DMS153 (cell line): ENCODE measurements around the gene IL20RA.
"Not testable (repeated sequence)": the region's sequence is repeated elsewhere in the genome, so short reads cannot be mapped to it uniquely, and the experiment has no call there.

Experiments used
- DNase-seq: peaks from one replicate; lab custom pipeline; 2025; lab: John Stamatoyannopoulos, UW

Gene IL20RA

GRCh38 chr6:136971609-136972008 lies 73.2 kb downstream of the IL20RA start:
- DNase-seq = no peak

GRCh38 chr6:136969930-136970329 lies 74.8 kb downstream of the IL20RA start:
- DNase-seq = peak; percentile 63

DNA sequence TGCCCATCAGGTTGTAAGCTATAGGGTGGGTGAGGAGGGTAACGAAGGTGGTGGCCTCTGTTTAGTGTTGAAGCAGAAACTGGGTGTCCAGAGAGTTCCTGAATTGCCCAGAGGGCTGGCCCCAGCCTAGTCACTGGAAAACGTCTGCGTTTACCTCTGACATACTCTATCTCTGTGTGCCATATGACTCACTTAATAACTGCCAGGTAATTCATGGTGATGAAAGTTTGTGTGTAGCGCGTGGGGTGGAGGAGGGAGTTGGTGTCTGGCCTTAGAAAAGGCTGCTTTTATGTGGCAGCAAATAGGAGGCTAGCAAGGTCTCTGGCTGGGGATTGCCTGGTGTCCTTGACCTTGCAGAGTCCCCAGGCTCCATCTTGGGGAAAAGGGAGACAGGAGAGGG lies 75.3 kb downstream of the IL20RA start:
- DNase-seq = no peak

DNA sequence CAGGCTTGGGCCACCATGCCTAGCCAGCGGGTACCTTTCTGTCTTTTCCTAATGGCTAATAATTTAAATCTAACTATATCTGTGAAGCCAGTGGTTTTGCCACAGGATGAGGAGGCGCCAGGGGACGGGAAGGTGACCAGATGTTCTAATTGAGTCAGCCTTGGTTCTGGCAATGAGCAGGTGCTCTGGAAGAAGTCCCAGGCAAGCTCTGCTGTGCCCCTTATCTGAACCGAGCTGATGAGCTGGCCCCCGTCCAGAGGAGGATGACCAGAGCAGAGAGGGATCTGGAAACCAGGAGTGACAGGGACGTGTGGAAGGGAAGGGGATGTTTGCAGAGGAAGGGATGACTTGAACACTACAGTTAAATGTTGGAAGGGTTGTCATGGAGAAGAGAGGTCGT lies 75.9 kb downstream of the IL20RA start:
- no peak for DNase-seq

- DNase-seq = peak; percentile 48
Measured at GRCh38 chr6:136967876-136968752, 76.7 kb downstream of the IL20RA start.

- no peak for DNase-seq
Measured at GRCh38 chr6:136964398-136964797, 80.4 kb downstream of the IL20RA start.

- DNase-seq = peak; percentile 34
Measured at GRCh38 chr6:136963259-136963658, 81.5 kb downstream of the IL20RA start.

GRCh38 chr6:136962661-136963060 lies 82.1 kb downstream of the IL20RA start:
- DNase-seq = peak; percentile 98

GRCh38 chr6:136961848-136962247 lies 82.9 kb downstream of the IL20RA start:
- DNase-seq = peak; percentile 73

DNA sequence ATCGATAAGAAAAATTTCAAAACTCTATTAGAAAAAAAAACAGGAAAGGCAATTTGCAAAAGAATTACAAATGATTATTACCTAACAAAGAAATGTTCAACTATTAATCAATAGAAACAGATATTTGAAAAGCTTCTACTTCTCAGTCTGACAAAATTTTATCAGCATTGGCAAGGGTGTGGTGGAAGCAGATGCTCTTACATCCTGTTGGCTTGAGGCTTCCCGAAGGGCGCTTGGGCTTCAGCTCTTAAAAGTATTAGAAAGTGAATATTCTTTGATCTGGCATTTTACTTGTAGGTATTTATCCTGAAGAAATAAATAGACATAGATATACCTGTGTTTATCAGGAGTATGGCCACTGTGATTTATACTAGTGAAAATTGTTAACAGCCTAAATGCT lies 84.0 kb downstream of the IL20RA start:
- no peak for DNase-seq

GRCh38 chr6:136959935-136960334 lies 84.8 kb downstream of the IL20RA start:
- DNase-seq = not testable (repeated sequence)

DNA sequence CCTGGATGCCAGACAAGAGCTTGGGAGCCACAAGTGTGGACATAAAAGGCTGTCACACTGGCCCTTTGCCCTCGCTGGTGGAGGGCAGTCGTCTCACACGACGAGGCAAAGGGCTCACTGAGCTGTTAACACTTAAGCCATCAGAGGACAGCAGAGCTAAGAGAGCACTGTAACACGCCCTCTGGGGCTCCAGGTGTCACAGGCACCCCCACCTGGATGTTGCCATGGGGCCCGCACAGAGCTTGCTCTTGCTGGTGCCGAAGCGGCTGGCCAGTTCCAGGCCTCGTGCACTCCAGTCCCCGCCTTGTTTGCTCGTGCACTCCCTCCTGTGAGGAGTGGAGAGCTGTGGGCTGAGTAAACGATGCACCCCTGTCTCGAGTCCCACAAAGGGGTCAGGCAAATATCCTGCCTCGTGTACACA lies 85.3 kb downstream of the IL20RA start:
- DNase-seq = peak; percentile 96

- no peak for DNase-seq
Measured at GRCh38 chr6:136958168-136958567, 86.6 kb downstream of the IL20RA start.

DNA sequence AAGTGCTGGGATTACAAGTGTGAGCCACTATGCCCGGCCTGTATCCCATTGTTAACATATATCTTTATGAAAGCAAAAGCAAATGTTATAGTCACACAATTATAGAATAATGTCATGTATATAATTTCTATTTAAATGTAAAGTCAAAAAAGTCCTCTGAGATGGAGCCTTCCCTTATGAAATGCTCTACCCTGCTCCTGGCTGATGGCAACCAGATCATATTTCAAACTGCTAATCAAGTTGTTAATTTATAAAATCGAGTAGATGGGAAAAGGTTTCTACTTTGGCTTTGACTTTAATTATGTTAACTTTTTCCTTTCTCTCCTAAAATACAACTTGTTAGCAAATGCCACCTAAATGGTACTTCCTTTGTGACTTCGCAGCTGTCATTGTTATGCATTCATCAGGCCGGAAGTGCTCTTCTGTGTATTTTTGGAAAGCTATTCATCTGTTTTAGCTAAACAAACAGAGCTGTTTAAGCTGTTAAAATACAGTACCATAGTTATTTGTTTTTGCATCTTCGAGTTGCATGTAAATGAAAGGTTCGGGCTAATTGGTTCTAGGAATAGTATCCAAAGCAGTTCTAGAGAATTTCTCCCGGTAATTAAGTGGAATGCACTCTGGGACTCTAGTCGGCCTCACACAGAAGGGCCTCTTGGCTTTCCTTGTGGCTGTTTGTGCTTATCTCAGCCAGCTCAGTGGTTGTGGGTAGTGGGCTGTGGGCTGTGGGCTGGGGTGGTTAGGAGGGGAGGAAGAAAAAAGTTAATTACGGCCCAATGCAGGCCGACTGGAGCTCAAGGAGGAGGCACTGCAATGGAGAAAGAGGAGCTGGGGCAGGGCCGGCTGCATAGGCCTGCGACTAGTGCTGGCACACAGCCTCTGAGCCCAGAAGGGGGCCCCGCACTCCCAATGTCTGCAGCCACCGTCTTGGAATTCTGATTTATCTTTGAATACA lies 87.9 kb downstream of the IL20RA start:
- peak; percentile 91 for DNase-seq

DNA sequence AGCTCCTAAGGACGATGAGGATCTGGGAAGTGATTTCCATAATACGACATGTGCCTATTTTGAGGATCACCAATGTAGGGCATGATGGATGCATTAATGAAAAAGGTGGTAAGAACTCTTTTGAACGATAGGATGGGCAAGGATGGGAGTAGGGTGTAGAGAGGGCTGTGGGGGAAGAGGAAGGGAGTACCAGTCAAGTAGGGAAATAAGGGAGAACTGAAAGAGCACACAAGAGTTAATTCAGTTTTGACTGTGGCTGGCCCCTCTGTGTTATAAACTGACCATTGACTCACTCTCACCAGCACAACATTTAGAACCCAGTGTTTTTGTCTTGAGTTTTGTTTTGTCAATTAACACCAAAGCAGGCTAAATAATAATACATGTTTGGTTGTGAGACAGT lies 89.6 kb downstream of the IL20RA start:
- no peak for DNase-seq

DNA sequence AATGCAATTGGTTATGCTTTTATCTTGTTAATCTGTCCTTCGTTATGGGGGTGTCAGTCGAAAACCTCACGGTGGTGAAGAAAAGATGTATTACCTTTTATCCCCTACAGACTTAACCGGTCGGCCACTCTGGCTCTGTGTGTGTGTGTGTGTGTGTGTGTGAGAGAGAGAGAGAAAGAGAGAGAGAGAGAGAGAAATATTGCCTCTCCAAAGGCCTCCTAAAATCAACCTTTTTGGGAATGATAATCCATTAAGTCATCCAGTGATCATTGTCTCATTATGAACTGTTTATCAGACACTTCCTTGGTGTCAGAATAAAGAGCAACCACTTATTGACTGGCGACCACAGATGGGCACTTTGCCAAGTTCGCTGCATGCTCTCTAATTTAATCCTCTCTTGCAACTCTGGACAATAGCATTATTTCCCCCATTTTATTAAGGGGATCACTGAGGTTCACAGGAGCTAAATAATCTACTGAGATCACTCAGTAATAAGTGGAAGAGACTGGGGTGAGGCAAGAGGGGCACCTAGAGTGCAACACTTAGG lies 92.0 kb downstream of the IL20RA start:
- peak; percentile 64 for DNase-seq

GRCh38 chr6:136950436-136951126 lies 94.2 kb downstream of the IL20RA start:
- DNase-seq = no peak
